PFSK-1 (cell line): ENCODE data around the gene NIBAN1.

ENCODE experiments used
- FOXP2 ChIP-seq: optimal IDR thresholded peaks from 2 replicates; pipeline ENCODE3; 2011; ENCODE audit warnings: borderline replicate concordance, control low read depth, inconsistent platforms; ENCODE audit not compliant: insufficient read depth; ENCODE audit errors: extremely low read length, extremely low read depth
- POLR2AphosphoS5 ChIP-seq: IDR thresholded peaks from 2 replicates; pipeline ENCODE4 v1.6.1; 2012; ENCODE audit warnings: low read depth, mild to moderate bottlenecking, control low read depth, low read length, moderate library complexity
- REST ChIP-seq, 2 experiments: IDR thresholded peaks; 2 replicates each; pipeline versions ENCODE4 v1.6.1 to v1.8.0; 2011 to 2012; ENCODE audit warnings: low read depth in 2 of 2, low read length in 2 of 2, control low read depth in 1 of 2, inconsistent platforms in 1 of 2, mild to moderate bottlenecking in 1 of 2, moderate library complexity in 1 of 2; ENCODE audit not compliant: insufficient read depth in 1 of 2
- SIN3A ChIP-seq: IDR thresholded peaks from 2 replicates; pipeline ENCODE4 v1.6.1; 2012; ENCODE audit warnings: mild to moderate bottlenecking, low read length, moderate library complexity, borderline replicate concordance; ENCODE audit not compliant: insufficient read depth
- TAF1 ChIP-seq: IDR thresholded peaks from 2 replicates; pipeline ENCODE4 v1.6.1; 2012; ENCODE audit warnings: low read length, control low read depth, borderline replicate concordance; ENCODE audit not compliant: insufficient read depth

- no peak for TF ChIP-seq SIN3A
- no peak for TF ChIP-seq REST (IDR thresholded peaks at IDR 0.05; ENCODE audit: insufficient read depth in 1 of 2, low read depth in 2 of 2, low read length in 2 of 2)
- no peak for TF ChIP-seq TAF1
- no peak for TF ChIP-seq POLR2AphosphoS5
- no peak for TF ChIP-seq FOXP2
Measured at GRCh38 chr1:185014941-185015340, 40.6 kb upstream of the NIBAN1 start.
